GM19043 (cell line): ENCODE measurements around the gene ST3GAL6.

Source experiments
- ATAC-seq: cut with Tn5 transposase; IDR thresholded peaks from one replicate; pipeline ENCODE4 v1.9.1; 2021; ENCODE audit warnings: low read depth; ENCODE audit not compliant: unreplicated experiment

The ST3GAL6 gene, protein sequence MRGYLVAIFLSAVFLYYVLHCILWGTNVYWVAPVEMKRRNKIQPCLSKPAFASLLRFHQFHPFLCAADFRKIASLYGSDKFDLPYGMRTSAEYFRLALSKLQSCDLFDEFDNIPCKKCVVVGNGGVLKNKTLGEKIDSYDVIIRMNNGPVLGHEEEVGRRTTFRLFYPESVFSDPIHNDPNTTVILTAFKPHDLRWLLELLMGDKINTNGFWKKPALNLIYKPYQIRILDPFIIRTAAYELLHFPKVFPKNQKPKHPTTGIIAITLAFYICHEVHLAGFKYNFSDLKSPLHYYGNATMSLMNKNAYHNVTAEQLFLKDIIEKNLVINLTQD

DNA sequence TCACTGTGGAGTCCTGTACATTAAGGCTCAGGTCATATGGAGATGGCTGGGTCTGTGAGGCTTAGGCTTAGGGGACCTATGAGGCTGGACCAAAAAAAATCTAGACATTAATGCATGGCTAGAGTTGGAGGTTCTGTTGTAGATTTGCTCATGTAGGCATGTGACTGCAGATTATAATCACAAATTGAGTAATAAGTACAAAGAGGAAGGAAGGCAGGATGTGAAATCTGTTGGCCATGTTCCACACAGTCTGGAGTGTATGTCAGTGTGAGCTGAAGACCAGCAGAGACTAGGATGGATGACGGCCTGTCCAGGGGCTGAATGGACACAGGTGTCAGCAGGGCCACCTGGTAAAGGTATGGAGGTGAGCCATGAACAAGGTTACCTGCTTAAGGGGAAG lies at the start of gene ST3GAL6:
Gene ST3GAL6 (plus strand): TSS at position 265 of the 400 bp plus-strand sequence. CDS start 5,101 bp downstream, outside the sequence.
- no peak for ATAC-seq

DNA sequence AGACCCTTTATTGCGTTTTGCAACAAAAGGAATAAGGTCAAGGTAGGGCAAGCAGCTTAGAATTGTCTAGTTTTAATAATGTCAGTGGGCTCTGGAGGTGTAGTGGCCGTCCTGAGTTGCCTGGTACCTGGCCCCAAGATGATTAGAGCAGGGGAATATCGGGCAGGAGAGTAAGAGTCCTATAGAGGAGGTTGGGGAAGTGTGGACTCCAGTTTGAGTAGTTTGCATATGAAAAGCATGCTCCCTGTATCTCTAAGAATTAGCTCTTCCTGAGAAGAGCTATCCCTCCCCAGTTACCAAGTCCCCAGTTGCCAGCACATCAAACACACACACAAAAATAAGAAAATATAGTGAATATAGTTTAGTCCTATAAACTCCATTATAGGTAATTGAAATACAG lies 49.2 kb upstream of the ST3GAL6 start:
- no peak for ATAC-seq

DNA sequence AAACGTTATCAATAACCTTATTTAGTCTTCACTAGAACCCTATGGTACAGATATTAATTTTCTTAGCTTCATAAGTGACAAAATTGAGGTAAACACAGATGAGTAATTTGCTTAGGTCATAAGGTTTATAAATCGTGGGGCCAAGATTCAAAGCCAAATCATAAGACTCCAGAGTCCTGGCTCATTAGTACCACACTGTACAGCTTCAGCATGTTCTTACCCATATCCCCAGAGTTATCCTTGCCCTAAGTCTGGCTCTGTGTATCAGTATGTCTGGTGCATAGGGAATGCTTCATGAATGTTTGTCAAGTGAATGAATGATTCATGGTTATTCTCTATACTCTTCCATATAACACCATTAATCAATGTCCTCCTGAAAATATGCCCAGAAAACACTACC lies 45.6 kb upstream of the ST3GAL6 start:
- no peak for ATAC-seq

DNA sequence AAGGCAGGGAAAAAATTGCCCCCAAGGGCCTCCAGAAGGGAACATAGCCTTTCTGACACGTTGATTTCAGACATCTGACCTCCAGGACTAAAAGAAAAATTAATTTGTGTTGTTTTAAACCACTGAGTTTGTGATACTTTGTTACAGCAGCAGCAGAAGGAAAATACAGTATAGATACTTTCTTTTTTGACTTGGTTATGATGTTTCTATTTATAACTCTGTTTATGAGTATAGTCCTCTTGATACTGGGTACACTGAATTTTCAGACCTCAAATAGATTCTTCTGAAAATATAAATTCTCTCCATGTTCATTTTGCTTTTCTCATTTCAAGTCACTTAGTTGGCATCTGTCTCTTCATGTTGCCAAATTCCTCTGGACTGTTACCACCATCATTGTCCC lies 44.4 kb upstream of the ST3GAL6 start:
- ATAC-seq: no peak

DNA sequence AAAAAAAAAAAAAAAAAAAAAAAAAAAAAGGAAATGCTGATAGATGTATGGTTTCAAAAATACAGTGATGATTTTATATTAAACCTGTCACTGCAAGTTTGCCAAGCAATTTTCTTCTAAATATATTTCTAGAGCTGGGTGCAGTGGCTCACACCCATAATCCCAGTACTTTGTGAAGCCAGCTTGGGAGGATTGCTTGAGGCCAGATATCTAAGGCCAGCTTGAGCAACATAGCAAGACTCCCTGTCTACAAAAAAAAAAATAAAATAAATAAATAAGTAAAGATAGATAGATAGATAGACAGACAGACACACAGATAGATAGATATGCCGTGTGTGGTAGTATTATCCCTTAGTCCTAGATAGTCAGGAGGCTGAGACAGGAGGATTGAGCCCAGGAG lies 41.4 kb upstream of the ST3GAL6 start:
- ATAC-seq: no peak

DNA sequence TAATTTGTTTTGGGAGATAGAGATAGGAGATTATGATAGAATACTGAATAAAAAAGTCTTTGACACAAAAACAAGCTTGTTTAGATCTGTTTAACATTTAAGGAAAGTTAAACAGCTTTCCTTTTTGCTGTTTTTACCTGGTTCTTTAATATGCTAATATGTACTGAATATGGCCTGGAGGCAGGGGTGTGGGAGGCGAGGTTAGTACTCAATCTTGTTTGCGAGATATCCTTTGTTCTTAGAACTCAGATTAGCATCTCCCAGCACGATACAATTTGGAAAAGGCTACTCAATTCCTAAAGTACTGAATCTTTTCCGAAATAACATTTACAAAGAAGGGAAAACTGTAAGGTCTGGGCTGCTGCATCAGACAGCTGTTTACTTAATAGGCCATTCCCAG lies 40.8 kb upstream of the ST3GAL6 start:
- no peak for ATAC-seq

DNA sequence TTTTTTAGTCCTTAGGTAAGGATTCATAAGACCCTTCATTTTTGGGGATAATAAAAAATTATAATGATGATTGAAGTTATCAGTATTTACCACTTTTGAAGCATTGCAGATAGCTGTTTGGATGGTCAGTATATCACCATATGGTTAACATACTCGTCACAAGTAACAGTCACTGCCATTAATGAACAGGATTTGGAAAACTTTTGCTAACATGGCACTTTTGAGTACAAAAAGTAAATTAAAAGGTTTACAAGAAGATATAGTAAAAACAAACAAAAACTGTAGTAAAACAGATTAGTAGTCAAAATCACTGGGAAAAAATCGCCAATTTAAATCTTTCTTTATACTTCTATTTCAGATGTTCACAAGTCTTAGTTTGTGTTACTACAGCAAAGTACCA lies 37.8 kb upstream of the ST3GAL6 start:
- ATAC-seq: no peak

DNA sequence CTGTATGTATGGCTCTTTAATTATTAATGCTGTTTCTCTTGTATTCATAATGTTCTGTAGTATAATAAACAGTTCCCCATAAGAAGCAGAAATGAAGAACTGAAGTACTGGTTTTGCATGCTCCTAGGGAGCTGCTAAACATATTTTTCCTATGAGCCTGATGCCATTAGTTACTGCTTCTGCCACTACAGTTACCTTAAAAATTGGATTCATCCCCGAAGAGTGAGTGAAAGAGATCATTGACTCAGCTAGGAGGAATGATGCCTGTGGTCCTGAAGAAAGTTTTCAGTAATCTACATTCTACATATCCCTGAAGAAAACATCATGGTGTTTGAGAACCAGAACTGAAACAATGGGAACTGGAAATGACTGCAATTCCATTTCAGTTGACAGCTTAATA lies 37.1 kb upstream of the ST3GAL6 start:
- no peak for ATAC-seq

DNA sequence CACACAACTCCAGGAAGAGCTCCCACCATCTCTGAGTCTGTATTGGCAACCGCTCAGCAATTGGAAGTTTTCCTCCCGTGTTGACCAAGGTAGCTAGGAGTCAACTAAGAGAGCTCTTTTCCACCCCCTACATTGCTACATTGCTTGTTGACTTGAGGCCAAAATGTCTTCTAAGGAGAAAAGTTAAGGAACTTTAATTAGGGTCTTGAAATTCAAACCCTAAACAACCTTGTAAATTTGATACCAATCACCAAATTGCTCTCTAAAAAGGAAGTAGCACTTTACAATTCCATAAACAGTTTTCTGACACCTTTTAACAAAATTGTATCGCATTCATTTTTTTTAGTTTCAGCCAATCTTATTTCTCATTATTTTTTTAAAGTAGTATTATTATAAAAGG lies 35.5 kb upstream of the ST3GAL6 start:
- no peak for ATAC-seq

DNA sequence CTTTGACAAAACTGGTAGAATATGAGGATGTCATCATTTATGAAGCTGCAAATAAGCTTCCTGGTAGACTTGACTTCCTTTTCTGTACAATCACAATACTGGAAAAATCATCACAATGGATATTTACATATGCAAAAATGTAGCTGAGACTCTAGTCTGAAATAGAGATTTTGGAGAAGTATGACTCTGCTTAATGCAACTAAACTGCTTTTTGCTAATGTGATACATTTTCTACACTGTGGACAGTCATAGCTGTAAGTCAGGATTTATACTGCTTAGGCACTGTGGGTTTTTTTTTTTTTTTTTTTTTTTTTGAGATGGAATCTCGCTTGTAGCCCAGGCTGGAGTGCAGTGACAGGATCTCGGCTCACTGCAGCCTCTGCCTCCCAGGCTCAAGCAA lies 34.5 kb upstream of the ST3GAL6 start:
- no peak for ATAC-seq

DNA sequence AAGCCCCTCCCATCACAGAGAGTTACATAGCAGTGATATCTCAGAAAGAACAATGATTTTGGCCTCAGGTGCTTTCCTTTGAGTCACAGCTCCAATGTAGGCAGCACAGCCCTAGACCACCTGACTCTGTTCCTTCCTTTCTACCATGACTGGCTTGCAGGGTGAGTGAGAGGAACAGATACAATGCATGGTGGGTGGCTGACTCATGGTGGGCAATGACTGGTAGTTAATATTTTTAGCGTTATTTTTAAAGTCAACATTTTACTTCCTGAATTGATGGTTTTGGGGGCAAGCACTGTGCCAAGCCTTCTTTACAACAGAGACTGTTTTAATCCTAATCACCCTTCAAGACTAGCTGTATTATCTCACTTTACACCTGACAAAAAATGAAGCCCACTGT lies 32.8 kb upstream of the ST3GAL6 start:
- peak; percentile 31 for ATAC-seq

DNA sequence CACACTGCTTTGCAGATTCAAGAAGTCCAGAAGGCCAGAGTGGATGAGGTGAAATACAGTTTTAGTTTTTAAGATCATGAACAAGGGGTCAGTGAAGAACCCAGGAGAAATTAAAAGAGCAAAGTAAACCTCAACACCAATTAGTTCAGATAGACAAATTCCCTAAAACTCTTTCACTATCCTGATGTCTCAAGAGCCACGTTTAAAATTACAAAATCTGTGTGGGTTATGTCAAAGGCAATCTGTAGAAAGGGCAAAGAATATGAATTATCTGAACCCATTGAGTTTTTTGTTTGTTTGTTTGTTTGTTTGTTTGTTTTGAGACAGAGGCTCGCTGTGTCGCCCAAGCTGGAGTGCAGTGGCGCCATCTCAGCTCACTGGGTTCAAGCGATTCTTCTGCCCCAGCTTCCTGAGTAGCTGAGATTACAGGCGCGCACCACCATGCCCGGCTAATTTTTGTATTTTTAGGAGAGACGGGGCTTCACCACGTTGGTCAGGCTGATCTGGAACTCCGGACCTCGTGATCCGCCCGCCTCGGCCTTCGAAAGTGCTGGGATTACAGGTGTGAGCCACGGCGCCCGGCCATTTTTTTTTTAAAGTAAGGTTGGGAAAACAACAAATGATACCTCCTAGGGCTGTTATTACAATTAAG lies 32.1 kb upstream of the ST3GAL6 start:
- ATAC-seq: no peak

DNA sequence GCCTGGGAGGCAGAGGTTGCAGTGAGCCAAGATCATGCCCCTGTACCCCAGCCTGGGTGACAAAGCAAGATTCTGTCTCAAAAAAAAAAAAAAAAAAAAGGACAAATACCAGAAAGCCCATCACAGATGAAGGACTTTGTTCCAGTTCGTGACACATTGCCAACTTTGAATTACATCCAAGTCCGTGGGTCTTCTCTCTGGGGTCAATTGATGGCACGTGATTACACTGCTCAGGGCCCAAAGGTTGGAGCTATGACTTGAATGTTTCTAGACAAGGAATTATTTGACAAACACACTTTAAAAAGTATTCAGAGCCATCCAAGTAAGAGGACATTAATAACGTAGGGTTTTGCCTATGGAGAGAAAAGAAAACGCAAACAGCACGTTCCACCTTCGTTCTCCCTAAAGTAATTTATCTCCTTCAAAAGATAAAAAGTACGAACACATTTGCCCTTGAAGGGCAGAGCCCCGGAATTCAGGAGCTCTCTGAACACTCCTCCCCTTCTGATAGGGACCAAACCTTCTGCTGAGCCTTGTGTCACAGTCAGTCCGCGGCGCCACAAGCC lies 31.3 kb upstream of the ST3GAL6 start:
- ATAC-seq: peak; percentile 42

DNA sequence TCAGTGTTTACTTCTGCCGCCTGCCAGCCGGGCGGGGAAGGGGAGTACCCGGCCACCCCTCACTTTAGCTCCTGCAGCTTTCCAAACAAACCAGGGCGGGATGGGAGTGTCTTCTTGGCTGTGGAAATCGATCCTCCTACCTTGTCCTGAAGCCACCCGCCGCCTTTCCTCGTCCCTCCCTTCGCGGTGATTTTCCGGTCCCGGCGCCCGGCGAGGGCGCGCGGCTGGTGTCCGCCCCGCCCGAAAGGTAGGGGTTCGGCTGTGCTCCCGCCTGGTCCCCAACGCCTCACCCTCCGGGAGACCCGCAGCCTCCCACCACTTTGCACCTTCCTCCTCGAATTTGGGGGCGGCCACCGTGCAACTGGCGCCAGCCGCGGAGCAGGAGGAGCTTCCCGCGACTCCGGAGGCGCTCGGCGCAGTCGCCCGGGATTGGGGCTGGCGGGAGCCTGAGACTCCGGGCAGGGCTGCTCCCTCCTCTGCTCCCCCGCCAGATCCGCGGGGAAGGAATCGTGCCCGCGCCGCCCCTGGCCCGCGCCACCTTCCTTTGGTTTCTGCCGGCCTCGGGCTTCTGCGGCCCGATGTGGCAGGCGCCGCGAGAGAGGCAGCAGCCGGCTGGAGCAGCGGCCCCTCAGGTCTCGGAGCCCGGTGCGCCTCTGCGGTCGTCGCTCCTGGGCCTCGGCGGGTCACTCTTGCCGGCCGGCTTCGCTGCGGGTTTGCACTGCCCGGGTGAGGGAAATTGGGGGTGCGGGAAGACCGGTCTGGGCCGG lies 30.7 kb upstream of the ST3GAL6 start:
- ATAC-seq: peak; percentile 39

DNA sequence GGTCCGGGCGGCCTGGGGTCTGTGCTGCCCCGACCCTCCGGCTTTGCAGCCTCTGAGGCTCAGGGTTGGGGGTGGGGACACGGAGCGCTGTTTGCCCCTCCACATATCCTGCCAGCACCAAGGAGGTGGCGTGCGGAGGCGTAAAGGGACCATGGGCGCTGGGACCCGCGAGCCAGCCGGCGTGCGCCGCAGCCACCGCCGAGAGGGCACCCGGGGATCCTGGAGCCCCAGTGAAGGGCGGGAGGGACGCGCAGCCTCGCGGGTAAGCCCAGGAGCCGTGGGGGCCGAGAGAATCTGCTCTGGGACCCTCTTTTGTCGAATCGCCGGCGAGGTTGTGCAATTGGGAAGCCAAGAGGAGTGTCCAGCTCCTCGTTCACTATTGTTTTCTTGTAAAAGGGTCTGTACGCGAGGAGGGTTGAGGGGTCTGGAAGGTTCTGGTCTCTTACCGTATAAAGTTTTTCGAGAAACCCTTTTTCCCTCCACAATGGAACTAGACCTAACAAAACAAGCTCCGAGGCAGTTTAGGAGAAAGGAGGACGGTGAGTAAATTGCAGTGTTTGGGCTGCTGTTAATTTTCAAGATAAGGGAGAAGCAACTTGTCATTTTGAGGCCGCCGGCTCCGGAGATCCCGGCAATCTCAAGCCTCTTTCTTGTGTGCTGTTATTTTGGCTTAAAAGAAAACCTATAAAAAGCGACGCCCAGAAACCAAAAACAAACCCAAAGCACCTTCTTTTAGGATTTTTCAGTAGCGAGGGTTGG lies 29.9 kb upstream of the ST3GAL6 start:
- ATAC-seq: peak; percentile 19

DNA sequence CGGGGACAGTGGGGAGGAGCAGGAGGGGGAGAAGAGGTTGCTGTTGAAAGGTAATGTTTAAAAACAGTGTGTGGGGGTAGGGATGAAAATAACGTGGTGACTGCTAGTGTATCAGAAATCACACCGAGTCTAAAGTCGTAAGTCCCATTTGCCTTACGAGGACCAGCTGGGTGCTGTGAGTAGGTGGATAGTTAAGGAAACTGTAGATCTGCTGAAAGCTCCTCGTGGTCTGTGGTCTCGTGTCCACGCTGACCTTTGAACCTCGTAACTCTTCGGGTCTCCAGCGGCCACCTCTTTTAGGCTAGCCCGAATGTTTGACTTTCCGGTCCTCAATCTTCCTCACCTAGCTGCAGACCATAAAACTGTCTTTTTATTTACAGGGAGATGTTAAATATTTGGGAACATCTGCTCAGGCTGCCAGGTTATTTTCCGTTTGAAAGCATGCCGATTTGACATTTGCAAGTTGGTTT lies 29.3 kb upstream of the ST3GAL6 start:
- ATAC-seq: no peak

DNA sequence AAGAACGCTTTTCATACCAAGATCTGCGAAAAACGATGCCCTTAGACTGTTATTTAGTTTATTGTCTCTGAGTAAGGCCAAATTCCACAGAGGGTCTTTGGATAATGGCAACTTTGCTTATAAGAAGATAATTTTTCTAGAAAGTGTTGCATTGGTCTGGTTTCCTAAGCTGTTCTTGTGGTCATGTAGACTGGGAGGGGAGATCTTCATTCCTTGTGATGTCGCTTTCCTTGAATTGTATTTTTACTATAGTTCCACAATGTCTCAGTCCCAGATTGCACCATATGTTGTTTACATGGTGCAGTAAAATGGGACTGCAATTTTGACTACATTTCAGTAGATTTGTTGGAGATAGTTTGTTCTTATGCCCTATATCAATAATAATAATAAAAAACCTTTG lies 28.8 kb upstream of the ST3GAL6 start:
- ATAC-seq: no peak

DNA sequence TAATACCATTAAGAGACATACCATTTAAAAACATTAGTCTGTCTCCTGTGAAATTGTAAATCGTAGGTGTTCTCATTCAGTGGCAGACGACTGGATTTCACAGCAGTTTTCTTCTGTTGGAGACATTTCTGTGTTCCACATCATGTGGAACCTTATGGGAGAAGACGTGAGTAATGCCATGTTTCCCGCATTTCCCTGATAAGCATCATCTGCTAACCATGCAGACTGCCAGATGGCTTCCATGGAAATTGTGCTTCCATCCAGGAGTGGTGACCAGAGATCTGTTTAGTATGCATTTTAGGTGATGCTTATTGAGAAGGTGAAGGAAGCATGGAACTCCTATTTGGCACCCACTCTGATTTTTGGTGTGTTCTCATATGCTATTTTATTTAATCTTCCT lies 28.4 kb upstream of the ST3GAL6 start:
- no peak for ATAC-seq

DNA sequence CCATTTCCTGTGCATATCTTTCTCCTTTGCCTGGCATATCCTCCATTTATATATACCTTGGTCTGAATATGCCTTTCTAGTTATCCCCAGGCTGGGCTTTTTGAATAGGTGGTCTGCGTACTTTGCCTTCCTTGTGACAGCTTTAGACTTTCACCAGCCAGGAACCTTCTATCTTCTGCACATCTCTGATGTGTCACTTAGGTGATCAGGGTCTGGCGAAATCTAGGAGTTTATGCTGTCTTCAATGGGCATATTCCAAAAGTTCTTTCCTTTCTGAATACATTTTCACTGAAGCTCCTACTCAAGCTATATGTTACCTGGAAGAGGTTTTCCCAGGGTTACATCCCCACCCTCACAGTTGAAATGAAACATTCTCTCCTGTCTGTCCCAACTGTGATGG lies 27.8 kb upstream of the ST3GAL6 start:
- no peak for ATAC-seq

DNA sequence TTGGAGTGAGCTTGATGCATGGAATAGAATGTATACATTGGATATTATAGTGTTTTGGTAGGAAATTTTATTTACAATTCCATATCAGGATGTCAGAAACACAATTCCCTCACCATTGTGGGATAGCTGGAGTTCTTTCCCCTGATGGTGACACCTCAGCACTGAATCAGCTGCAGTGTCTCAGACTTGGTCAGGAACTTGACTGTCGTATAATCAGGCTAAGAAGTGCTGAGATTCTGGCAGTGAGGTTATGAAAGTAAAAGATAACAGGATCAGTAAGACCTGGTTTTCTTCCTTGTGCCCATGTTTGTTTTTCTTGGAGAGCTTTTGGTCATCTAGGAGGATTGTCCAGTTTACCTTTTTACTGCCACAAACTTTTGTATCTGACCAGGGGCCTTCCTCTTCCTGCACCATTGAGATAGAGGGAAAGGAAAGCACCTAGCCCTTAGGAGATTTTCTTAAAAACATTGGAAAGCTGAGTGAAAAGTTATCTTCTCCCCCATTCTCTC lies 27.3 kb upstream of the ST3GAL6 start:
- no peak for ATAC-seq
